ENCODE measurements around the gene ECT2L.

- TF ChIP-seq CTCF (conservative IDR thresholded peaks at IDR 0.05), result no peak
- no peak for TF ChIP-seq EZH2 (IDR thresholded peaks at IDR 0.05; ENCODE audit: low read depth)
Observed at GRCh38 chr6:138885156-138885819, 89.4 kb downstream of the ECT2L start.

Data from PC-9 (cell line).